ENCODE measurements around the gene HIF1AN.
"Not testable (repeated sequence)": the region's sequence is repeated elsewhere in the genome, so short reads cannot be mapped to it uniquely, and the experiment has no call there.

Gene HIF1AN

DNA sequence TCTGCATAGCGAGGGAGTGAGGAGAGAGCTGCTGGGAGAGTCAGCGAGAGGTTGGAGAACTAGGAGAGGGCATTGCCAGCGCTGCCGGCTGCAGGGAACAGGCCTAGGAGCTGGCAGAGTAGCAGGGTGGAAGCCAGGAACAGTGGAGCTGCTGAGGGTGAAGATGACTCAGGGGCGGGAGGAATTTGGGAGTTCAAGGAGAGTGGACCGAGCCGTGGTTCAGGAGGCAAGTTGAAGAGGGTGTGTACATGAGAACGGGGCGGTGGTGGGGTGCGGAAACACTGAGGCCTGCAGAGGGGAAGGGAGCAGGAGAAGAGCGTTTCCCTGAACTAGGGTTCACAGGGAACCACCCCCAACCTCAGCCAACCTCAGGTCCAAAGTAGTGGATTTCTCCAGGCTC, 31.5 kb downstream of the HIF1AN start:
- no peak for DNase-seq (ENCODE audit: low read depth in 3 of 3)

DNA sequence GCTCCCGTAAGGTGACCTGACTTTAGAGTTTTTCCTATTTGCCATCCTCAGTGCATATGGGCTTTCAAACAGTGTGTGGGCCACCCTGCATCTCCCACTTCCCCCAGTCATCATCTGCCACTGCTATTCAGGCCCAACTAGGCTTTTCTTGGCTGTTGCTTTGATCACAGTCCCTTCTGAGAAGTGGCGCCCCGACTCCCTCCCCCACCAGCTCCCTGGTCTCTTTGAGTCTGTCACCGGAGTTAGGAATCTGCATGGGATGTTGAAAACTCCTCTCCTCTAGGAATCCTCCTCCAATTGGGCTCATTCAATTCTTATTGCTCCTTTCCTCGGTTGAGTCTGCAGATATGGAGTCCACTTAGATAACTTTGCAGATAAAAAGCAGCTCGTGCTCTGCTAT, 32.1 kb downstream of the HIF1AN start:
- no peak for DNase-seq (ENCODE audit: low read depth in 3 of 3)

DNA sequence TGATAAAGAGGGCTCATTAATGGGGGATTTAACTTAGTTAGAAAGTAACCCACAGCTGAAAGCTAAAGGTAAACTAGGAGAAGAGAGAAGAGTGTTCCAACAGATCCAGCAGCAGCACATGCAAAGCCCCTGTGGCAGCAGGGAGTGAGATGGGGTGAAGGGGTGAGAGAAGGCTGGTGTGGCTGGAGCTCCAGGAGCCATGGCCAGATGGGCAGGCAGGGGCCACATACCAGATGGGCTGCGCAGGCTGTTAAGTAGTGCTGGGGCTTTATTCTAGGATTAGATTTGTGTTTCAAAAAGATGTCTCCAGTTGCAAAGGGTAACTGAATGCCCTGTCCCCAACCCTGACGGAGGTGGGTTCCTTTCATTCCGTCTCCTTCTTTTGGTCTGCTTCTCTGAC, 33.2 kb downstream of the HIF1AN start:
- DNase-seq (ENCODE audit: low read depth in 3 of 3): no peak

GRCh38 chr10:100569687-100570481, 34.1 kb downstream of the HIF1AN start:
- DNase-seq (ENCODE audit: low read depth in 3 of 3): no peak

- no peak for DNase-seq (ENCODE audit: low read depth in 3 of 3)
These were observed 34.8 kb downstream of the HIF1AN start for GRCh38 chr10:100570506-100570905.

- no peak for DNase-seq (ENCODE audit: low read depth in 3 of 3)
These were observed 35.5 kb downstream of the HIF1AN start for GRCh38 chr10:100571084-100571856.

GRCh38 chr10:100575146-100575545, 39.4 kb downstream of the HIF1AN start:
- not testable (repeated sequence) for DNase-seq (ENCODE audit: low read depth in 3 of 3)

DNA sequence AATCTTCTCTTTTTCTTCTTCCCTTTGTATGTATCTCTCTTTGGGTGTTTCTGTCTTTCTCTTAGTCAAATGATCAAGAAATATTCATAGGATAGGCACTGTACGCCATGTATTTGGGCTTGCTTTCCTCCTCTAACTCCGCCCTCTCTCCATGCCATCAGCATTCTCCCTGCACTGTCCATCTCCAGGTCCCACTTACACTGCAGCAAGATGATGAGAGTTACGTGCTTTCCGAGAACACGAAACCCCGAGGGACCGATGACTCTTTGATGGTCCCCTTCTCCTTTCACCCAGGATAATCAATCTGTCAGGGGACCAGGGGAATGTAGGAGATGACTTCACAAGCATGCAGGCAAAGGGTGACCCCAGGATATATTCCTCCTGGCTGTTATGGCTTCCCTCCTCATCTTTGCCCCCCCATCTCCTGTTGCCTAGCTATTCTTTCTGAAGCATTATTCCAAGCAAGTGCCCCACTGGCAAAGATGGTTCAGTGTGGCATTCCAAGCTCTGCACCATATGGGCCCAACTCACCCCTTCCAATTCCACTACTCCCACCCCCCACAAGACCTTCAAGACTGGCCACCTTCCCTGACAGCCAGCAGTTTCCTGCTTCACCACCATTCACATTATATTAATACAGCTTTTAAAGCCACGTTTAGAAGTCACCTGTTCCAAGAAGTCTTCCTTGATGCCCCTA, 40.0 kb downstream of the HIF1AN start:
- DNase-seq (ENCODE audit: low read depth in 3 of 3): no peak

GRCh38 chr10:100576282-100576635, 40.5 kb downstream of the HIF1AN start:
- no peak for DNase-seq (ENCODE audit: low read depth in 3 of 3)

DNA sequence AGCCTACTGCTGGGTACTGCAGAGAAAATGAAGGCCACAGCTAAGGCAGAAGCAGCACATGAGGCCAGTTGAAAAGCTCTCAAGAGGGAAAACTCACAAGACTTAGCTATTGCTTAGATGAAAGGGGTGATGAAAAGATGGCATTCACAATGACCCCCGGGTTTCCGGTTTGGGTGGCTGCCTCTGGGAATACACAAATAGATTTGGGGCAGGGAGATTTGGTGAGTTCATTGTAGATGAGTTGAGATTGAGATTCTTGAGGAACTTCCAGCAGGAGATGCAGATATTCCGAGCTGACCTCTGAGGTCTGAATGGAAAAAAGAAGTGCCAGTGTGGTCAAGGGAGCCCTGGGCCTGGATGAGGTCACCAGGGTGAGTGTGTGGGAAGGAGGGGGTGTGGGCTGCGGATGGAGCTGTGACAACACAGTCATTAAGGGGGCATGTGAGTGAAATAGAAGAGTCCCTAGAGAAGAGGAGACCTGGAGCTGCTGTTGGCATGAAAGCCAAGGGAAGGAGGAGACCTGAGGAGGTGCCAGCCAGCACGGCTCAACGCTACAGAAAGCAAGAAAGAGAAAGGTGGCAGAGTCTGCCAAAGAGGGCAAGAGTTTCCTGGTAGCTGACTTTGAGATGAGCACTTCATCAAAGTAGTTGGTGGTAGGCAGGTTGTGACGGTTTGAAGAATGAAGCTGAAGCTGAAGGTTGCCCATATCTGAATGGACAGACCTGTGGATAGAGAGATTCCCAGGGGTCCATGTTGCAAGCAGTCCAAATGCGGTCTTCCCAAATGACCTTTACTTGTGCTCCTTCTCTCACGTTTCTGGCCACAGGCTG, 43.7 kb downstream of the HIF1AN start:
- DNase-seq (ENCODE audit: low read depth in 3 of 3): no peak

- DNase-seq (ENCODE audit: low read depth in 3 of 3): no peak
These were observed 51.2 kb downstream of the HIF1AN start for GRCh38 chr10:100586959-100587358.

DNA sequence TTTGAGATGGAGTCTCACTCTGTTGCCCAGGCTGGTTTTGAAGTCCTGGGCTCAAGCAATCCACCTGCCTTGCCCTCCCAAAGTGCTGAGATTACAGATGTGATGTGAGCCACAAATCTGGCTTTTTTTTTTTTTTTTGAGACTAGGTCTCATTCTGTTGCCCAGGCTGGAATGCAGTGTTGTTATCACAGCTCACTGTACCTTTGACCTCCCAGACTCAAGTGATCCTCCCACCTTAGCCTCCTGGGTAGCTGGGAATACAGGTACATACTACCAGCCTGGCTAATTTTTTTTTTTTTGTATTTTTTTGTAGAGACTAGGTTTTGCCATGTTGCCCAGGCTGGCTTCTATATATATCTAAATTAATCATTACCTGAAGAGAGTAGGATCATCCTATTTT, 62.4 kb downstream of the HIF1AN start:
- no peak for DNase-seq (ENCODE audit: low read depth in 3 of 3)

GRCh38 chr10:100600218-100600617, 64.5 kb downstream of the HIF1AN start:
- no peak for DNase-seq (ENCODE audit: low read depth in 3 of 3)

DNA sequence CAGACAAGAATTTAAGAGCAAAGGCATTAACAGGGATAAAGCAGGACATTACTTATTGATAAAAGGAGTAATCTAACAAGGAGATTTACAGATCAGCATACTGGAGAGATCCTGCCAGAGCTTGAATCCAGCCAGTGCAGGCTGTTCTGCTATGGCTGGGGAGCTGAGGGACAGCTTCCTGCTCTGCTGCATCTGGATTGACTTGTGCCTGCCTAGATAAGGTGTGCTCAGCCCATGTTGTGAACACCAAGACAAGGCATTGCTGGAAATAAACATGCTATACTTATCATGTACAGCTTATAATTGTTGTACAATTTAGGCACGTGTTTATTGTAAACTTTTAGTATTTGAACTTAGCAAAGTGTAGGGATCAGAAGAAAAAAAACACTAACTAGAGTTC, 71.7 kb downstream of the HIF1AN start:
- no peak for DNase-seq (ENCODE audit: low read depth in 3 of 3)
